SK-N-DZ (cell line): ENCODE data around the gene SPINK13. TPM values are rescaled to one million over a fixed set of nuclear protein-coding genes. Genes with fewer than 3 reads are reported as not detected.
A peak's percentile ranks its signal among the peaks of the same experiment; 100 is the strongest.
"Not testable (repeated sequence)": the region's sequence is repeated elsewhere in the genome, so short reads cannot be mapped to it uniquely, and the experiment has no call there.

ENCODE experiments used
- DNase-seq: peaks from one replicate; pipeline ENCODE4 v3.0.0-alpha.2; 2015; ENCODE audit warnings: low spot score
- polyA plus RNA-seq, 2 experiments: library from polyadenylated mRNA; depleted of rRNA; stranded (reverse); fragments of >200 nt; gene quantifications; 2 replicates each; pipeline ENCODE4 v1.2.3, GENCODE V29; 2014

SPINK13 gene, protein sequence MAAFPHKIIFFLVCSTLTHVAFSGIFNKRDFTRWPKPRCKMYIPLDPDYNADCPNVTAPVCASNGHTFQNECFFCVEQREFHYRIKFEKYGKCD
- polyA plus RNA-seq (2014; cell fraction: cytosol; rRNA removed): not detected in 2 replicates
- polyA plus RNA-seq (2014; cell fraction: nucleus; rRNA removed): not detected in 2 replicates

DNA sequence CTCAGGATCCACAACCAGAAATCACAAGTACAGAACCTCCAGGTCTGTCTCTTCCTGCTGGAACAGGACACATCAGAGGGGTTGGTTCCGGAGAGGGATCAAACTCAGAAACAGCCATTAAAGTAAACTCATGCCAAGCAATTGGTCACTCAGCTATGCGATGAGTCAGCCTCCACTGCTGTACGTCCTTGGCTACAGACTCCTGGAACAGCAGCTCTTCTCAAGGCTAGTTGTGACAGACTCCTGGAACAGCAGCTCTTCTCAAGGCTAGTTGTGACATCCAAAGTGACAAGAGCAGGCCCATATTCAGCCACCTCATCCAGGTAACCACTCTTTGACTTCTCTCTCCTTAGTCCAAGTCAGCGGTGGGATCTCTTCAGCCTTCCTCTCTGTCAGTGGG lies at the start of gene SPINK13:
TSS of gene SPINK13 (plus strand) at position 229 of the 400 bp plus-strand sequence. CDS start 1,279 bp downstream, outside the sequence.
- no peak for DNase-seq

DNA sequence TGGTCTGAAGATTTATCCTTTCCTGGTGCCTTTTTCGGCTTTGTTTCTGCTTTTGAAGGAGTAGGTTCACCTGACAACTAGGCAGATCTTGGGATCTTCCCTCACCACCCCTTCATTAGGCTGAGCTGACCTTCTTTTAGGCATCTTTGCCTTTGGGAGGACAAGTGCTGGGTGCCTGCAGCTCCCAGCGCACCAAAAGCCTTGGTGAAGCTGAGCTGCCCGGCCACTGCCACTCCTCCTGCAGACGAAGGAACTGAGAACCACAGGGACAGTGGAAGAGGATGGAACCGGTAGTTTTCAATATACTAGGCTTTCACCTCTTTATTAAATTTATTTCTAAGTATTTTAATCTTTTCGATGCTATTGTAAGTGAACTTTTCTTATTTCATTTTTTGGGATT lies 47.1 kb upstream of the SPINK13 start:
- DNase-seq: no peak

DNA sequence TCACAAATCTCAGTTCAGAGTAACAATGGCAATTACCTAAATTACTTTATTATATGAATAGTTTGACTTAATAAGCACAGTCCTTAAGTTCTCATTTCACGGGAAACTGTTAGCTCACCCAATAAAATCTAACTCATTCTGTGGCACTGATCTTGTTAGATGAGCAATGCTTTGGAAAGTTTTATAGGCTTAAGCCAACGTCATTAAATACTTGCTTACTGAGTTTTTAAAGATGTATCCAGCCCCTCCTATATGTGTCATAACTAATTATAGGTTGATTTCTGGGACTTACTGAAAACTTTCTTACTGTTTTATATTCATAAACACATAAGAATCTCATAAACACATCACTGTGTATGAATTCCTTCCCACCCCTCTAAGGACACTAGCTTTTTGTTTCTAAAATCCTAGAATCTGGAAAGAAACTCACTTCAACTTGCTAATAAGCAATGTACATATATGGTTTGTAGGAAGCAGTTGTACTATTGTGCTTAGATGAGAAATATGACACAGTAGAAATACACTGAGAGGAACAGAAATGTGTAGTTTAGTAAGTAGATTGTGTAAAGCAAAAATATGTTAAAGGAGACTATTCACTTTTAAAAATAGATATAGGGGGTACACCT lies 44.4 kb upstream of the SPINK13 start:
- no peak for DNase-seq

DNA sequence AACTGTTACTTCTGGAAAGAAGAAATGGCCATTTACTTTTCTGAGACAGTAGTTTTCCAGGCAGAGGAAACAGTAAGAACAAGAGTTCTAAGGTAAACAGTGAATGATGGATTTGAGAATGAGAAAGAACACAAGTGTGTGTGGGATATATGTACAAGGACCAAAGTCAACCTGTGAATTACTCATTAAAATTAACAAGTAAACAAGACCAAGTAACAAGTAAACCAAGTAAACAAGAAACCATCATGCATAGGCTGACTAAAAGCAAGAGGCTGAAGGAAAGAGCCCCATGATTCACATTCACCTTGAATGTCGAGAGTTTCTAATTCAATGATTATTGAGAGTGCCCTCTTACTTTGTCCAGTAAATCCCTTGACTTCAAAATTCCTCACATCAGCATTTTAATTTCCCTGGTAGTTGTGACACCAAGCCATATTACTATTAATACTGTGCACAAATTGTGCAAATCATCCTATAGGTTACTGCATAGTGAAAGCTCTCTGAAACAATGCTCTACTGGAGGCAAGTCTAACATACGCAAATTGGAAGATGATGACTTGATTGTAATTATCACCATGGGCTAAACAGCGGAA lies 40.1 kb upstream of the SPINK13 start:
- DNase-seq: no peak

DNA sequence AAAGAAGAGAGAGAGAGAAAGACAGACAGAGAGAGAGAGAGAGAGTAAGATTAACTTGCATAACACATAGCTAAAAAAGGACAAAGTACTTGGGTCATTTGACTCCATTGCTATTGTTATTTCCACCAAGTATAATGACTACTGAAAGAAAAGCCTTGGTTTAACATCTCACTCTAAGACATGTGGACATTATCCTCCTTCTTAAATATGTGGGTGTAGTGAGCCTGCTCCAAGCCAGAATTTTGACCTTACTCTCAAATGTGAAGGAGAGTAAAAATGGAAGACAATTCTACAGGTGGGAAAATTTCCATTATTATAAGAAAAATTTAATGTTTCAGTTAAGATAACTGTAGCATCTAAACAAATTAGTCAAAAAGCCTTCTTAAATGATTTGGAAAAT lies 38.8 kb upstream of the SPINK13 start:
- no peak for DNase-seq

DNA sequence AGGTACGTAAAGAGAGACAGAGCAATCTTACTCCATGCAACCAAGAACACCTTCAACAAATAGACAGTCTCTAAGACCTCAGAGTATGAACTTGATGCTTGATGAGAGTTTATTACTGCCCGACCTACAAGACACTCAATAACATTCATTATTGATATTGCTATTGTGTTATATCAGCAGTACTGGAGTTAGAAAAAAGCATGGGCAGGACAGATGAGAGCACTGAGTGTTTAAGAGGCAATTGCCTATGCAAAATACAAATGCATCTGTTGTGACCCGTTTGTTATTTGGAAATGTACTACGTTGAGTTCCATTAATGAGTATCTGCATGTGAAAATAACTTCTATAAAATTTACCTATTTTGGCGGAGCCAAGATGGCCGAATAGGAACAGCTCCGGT lies 38.4 kb upstream of the SPINK13 start:
- no peak for DNase-seq

DNA sequence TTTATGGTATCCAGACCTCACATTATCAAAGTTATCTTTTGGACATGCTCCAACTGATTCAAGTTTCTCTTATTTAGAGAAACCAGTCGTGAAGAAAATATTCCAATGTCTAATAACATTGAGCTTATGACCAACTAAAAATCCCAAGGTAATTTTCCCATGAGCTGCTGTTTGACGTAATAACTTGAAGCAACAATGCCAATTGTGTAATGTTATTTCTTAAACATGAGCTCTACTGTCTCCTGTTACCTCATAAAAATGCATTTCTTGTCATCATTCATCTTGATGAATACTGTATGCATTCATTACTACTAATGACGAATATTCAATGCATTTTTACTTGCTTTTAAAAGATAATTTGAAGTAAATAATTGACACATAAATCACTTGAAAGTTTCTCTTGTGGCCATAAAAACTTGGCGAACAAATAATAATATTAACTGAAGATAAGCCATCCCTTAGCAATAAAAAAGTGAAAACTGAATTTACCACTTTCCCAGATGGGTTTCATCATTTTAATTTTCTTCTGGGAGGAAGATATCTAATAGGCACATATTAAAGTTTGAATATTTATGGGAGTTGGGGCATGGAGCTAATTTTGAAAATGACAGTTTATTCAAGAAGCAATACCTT lies 30.7 kb upstream of the SPINK13 start:
- DNase-seq: no peak

DNA sequence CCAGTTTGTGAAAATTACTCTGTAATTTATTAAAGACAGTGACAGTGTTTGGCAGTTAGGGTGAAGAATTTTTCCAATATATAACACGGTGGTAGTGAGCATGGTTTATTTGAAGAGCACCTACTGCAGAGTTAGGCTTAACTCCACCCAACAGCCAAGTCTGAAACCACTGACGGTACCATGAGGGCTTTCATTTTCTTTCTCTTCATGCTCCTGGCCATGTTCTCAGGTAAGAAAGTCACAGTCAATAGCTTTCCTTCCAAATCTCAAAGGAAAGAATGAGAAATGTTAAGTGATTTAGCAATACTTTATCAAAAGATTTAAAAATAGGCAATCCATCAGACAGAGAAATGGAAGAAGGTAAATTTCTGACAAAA lies 30.2 kb upstream of the SPINK13 start, which contains the start of gene MARCOL:
TSS of gene MARCOL (plus strand) at position 108 of the 377 bp plus-strand sequence. CDS start at position 181, 73 bp downstream.
- DNase-seq: no peak

DNA sequence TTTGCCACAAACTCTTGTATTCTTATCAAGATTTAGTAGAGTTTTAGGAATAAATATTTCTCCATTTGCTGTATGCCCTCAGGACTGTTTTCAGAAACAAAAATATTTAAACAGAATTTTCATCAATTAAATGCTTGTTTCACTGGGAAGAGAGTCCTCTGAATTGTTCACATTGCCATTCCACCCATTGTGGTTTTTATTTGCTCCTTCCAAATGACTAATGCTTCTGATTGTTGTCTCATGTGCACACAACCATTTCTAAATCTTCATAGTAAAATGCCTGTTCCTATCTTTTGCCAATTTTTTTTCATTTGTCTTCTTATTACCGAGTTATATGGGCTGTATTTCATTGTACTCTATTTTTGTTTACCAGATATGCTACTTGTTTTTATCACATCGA lies 19.7 kb upstream of the SPINK13 start:
- no peak for DNase-seq

DNA sequence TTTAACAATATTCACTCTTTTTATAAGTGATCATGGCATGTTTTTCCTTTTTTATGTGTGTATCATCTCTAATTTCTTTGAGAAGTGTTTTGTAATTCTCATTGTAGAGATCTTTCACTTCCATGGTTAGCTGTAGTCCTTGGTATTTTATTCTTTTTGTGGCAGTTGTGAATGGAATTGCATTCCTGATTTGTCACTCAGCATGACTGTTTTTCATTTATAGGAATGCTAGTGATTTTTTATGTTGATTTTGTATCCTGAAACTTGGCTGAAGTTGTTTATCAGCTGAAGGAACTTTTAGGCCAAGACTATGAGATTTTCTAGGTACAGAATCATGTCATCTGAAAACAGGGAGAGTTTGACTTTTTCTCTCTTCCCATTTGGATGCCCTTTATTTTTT lies 13.1 kb upstream of the SPINK13 start:
- no peak for DNase-seq

DNA sequence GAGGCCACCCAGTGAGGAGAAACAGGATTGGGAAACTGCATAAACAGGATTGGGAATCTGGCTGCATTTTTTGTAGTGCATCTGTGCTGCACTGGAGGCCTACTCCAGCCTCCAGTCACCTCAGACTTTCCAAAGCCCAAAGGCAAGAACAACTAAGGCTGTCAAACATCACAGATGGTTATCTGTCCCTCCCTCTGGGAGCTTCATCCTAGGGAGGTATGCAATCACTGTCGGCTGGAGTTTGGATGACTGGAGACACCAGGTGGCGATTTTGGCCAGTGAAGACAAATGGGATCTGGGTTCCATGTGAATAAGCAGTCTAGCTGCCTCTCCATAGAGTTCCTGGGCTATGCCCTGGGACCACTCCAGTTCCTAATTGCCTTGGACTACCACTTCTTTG lies 9.3 kb upstream of the SPINK13 start:
- DNase-seq: no peak

DNA sequence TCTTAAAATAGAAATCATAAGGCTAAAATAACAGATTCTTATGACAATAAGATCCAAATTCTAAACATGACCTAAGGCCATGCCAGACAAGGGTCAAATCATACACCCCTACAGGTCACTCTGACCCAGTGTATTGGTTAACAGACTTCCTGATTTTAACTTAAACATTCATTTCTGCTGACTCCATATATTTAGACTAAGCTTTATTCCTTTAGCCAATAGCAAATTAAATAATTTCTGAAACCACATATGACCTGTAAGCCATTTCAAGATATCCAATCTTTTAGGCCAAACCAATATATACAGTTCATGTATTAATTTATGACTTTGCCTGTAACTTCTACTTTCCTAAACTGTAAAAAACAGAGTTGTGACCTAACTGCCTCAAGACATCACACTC lies 7.4 kb upstream of the SPINK13 start:
- DNase-seq: no peak

DNA sequence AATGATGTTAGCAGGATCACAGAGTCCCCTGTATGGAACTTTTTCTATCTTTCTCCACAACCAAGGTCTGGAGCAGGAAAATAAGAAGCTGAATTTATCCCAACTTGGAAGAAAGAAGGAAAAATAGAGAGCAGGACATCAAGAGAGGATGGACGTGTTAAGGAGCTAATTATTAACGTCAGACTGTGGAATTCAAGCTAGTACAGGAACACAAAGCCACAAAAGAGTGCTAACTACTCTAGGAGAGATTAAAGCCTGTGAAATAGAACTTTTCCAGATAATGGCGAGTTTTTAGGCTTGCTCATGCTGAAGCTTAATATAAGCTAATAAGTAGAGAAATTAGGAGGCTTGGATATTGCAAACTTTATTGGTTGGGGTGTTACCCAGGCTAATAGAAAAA lies 632 bp upstream of the SPINK13 start:
- no peak for DNase-seq

DNA sequence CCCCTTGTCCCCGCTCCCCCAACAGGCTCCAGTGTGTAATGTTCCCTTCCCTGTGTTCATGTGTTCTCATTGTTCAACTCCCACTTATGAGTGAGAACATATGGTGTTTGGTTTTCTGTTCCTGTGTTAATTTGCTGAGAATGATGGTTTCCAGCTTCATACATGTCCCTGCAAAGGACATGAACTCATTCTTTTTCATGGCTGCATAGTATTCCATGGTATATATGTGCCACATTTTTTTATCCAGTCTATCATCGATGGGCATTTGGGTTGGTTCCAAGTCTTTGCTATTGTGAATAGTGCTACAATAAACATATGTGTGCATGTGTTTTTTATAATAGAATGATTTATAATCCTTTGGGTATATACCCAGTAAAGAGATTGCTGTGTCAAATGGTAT lies 6.5 kb downstream of the SPINK13 start:
- not testable (repeated sequence) for DNase-seq

DNA sequence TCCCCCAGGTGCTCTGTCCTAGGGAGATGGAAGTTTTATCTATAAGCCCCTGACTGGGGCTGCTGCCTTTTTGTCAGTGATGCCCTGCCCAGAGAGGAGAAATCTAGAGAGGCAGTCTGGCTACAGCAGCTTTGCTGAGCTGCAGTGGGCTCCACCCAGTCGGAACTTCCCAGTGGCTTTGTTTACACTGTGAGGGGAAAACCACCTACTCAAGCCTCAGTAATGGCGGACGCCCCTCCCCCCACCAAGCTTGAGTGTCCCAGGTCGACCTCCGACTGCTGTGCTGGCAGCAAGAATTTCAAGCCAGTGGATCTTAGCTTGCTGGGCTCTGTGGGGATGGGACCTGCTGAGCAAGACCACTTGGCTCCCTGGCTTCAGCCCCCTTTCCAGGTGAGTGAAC lies 12.3 kb downstream of the SPINK13 start:
- not testable (repeated sequence) for DNase-seq

DNA sequence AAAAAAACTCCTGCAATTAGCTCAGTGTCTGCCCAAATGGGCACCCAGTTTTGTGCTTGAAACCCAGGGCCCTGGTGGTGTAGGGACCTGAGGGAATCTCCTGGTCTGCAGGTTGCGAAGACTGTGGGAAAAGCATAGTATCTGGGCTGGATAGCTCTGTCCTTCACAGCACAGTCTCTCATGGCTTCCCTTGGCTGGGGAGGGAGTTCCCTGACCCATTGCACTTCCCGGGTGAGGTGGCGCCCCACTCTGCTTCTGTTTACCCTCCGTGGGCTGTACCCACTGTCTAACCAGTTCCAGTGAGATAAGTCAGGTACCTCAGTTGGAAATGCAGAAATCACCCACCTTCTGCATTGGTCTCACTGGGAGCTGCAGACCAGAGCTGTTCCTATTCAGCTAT lies 12.7 kb downstream of the SPINK13 start:
- DNase-seq: not testable (repeated sequence)

DNA sequence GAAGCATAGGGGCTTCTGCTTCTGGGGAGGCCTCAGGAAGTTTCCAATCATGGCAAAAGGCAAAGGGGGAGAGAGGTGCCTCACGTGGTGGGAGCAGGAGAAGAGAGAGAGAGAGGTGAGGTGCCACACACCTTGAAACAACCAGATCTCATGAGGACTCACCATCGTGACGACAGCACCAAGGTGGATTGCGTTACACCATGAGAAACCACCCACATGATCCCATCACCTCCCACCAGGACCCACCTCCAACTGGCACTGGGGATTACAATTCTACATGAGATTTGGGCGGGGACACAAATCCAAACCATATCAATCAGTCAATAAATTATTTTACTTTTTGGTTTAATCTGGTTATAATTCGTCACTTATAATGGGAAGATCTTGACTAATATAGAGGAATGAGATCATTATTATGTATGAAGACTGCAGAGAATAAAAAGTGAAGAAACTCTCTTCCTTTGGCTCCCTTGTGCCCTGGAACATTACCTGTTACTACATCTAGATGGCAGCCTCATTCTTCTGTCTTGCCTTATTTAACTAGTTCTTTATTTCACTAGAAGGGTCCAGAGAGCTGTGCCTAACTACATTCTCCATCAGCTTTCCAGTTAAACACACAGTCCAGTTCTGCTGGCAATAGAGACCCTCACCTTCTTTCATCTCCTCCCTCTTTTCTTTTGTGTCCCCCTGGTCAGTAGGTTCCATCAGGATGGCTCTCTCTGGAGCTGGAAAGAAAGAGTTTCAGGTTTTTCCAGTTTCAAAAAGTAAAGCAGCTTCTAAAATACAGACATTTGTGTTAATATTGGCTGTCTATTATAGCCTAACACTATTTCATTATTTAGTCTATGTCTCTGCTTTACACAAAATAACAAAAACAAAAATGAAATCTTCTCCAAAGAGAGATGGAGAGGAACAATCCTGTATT lies 21.9 kb downstream of the SPINK13 start:
- peak; percentile 12 for DNase-seq

DNA sequence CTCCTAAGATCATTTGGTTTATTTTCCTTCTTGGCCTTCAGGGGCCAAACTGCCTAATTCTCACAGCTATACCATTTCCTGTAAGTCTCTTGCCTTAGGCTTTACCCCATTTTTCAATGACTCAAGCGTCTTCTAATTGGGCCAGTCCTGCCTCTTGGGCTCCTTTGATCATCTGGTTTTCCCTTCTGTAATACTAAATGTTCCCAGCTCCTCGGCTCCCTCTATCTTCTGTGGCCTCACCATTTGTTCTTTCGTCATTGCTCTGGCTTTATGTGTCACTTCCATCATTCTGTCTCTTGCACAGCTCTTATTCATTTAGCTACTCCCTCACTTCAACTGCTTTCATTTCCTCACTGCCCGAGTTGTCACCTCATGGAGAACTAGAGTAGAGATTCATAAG lies 29.1 kb downstream of the SPINK13 start:
- no peak for DNase-seq

DNA sequence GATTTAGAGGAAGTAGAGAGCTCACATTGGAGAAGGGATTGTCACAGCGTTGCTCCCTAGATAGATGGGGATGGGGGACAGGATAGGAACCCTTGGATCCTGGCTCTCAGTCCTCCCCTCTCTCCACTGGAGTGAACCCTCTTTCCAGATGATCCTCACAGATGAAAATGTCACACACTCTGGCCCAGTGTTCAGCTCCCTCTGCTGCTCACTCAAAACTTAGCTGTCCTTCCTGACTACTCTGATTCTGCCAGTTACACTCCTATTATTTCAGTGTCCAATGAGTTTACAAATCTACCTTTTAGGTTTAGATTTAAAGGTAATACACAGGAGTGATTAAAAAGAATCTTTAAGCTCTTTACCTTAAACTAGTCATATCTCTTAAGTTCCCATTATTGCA lies 37.9 kb downstream of the SPINK13 start:
- DNase-seq: no peak

DNA sequence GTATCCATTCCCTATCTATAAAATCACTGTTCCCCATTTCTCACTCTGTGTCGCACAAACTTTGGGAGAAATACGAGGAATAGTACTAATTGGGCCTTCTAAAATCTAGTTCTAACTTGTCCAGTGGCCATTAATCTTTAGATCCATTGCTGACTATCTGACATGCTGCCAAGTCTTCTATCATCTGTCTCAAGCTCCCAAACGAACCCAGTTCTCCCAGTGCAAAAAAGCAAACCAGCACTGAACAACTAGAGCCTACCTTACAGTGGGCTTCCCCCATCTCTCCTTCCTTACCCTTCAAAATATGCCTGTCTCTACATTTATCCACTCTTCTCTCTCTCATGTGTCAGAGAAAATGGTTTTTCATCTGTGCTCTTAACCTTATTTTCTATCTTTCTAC lies 40.4 kb downstream of the SPINK13 start:
- no peak for DNase-seq

DNA sequence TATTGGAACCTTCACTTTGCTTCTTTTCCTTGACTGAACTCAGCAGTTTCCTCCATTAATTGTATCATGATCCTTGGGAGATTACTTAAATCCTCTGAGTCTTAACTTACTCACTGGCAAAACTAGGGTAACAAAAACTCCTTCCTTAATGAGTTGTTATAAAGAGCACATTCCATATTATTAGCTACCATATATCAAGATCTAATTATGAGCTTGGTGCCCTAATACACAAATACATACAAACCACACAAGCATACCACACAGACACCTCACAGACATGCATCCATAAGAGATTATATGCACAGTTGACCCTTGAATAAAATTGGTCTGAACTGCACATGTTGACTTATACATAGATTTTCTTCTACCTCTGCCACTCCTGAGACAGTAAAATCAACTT lies 41.2 kb downstream of the SPINK13 start:
- no peak for DNase-seq

DNA sequence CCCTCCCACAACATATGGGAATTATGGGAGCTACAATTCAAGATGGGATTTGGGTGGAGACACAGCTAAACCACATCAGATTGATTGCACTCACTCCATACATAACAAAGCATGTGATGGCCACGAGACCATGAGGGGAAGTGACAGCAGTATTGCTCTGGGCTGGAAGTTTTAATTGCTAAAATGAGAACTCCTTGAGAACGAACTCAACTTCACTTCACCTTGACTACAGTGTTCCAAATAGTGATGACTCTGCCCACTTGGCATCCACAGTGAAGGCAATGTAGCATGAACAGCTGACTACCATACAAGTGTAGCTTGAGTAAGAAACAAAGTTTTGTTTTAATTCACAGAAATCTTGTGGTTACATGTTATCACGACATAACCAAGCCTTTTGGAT lies 42.9 kb downstream of the SPINK13 start:
- no peak for DNase-seq
